HepG2 (cell line): ENCODE results near the gene ATXN2. TPM values are rescaled to one million over a fixed set of nuclear protein-coding genes. Genes with fewer than 3 reads are reported as not detected.

Experiments used
- AKAP8 ChIP-seq: sonication (generic); formaldehyde crosslinking; IDR thresholded peaks from 2 replicates; pipeline ENCODE4 v1.5.1; 2020; ENCODE audit warnings: mild to moderate bottlenecking, missing genetic modification reagents
- CBX1 ChIP-seq: IDR thresholded peaks from one replicate; pipeline ENCODE4 v1.6.1; 2016; ENCODE audit warnings: antibody characterized with exemption, low read depth
- ELF3 ChIP-seq: IDR thresholded peaks from 2 replicates; pipeline ENCODE4 v1.6.1; 2016; ENCODE audit warnings: missing genetic modification reagents, missing compliant biosample characterization
- GTF2F1 ChIP-seq: fragments of 150-350 bp; IDR thresholded peaks from 2 replicates; pipeline ENCODE4 v1.6.1; 2014; ENCODE audit warnings: low read length
- HCFC1 ChIP-seq: fragments of 150-350 bp; IDR thresholded peaks from 2 replicates; pipeline ENCODE4 v1.6.1; 2014; ENCODE audit warnings: low read depth, low read length
- JARID2 ChIP-seq: sonication (generic); formaldehyde crosslinking; IDR thresholded peaks from 2 replicates; pipeline ENCODE4 v1.8.1; 2023; ENCODE audit warnings: missing genetic modification reagents, inconsistent platforms; ENCODE audit not compliant: insufficient replicate concordance
- KDM2A ChIP-seq: sonication (generic); formaldehyde crosslinking; IDR thresholded peaks from 2 replicates; pipeline ENCODE4 v1.4.0; 2020; ENCODE audit warnings: low read depth, missing genetic modification reagents, borderline replicate concordance
- MAFF ChIP-seq: IDR thresholded peaks from 2 replicates; pipeline ENCODE4 v1.6.1; 2011; ENCODE audit warnings: low read depth, low read length, improper control_type of control experiment
- NR2F6 ChIP-seq, 2 experiments: IDR thresholded peaks; 2 replicates each; pipeline ENCODE4 v1.6.1; 2016; ENCODE audit warnings: antibody characterized with exemption in 1 of 2, mild to moderate bottlenecking in 1 of 2
- REXO4 ChIP-seq: sonication (generic); formaldehyde crosslinking; IDR thresholded peaks from 2 replicates; pipeline ENCODE4 v1.8.0; 2022; ENCODE audit warnings: missing genetic modification reagents, mild to moderate bottlenecking, borderline replicate concordance
- ZFP36L1 ChIP-seq: sonication (generic); formaldehyde crosslinking; IDR thresholded peaks from 2 replicates; pipeline ENCODE4 v1.8.0; 2022; ENCODE audit warnings: mild to moderate bottlenecking, missing genetic modification reagents, moderate library complexity
- ZKSCAN1 ChIP-seq: fragments of 150-350 bp; IDR thresholded peaks from 2 replicates; pipeline ENCODE4 v1.6.1; 2014; ENCODE audit warnings: low read length
- ZMYM3 ChIP-seq: sonication (generic); formaldehyde crosslinking; IDR thresholded peaks from 2 replicates; pipeline ENCODE4 v1.5.1; 2020; ENCODE audit warnings: mild to moderate bottlenecking, missing genetic modification reagents
- ZNF296 ChIP-seq: sonication (generic); formaldehyde crosslinking; conservative IDR thresholded peaks from 2 replicates; pipeline ENCODE4 v1.5.0; 2020; ENCODE audit warnings: mild to moderate bottlenecking, missing genetic modification reagents
- polyA plus RNA-seq, 8 experiments: library from polyadenylated mRNA; depleted of rRNA in 3 of 8; stranded (reverse) in 7 of 8; unstranded in 1 of 8; fragments of >200 nt; fragmentation: Illumina TruSeq in 4 of 8; extraction: Trizol in 4 of 8; gene quantifications; 2 replicates each; pipeline versions ENCODE4 v1.2.1 to v1.2.3, GENCODE V29; 2011 to 2016; ENCODE audit warnings: low read depth in 4 of 8, missing spikeins in 1 of 8, mixed read lengths in 1 of 8; ENCODE audit not compliant: insufficient read depth in 1 of 8
- total RNA-seq, 5 experiments: library from RNA; depleted of rRNA; stranded (reverse); fragments of >200 nt; fragmentation: Illumina TruSeq; extraction: Trizol; gene quantifications; 2 replicates each; pipeline ENCODE4 v1.2.3, GENCODE V29; 2016; ENCODE audit warnings: low read depth in 1 of 5
- TF ChIP-seq, protein P1 (sequence below): sonication (generic); formaldehyde crosslinking; conservative IDR thresholded peaks from 2 replicates; pipeline ENCODE4 v1.8.0; 2022; ENCODE audit warnings: mild to moderate bottlenecking, moderate library complexity, missing genetic modification reagents
- TF ChIP-seq, protein P2 (sequence below): sonication (generic); formaldehyde crosslinking; IDR thresholded peaks from 2 replicates; pipeline ENCODE4 v1.4.0; 2020; ENCODE audit warnings: mild to moderate bottlenecking, missing genetic modification reagents, borderline replicate concordance
- TF ChIP-seq, protein P3 (sequence below): sonication (generic); formaldehyde crosslinking; IDR thresholded peaks from 2 replicates; pipeline ENCODE4 v1.5.1; 2020; ENCODE audit warnings: missing genetic modification reagents, mild to moderate bottlenecking, borderline replicate concordance
- TF ChIP-seq, protein P4 (sequence below): sonication (generic); formaldehyde crosslinking; IDR thresholded peaks from 2 replicates; pipeline ENCODE4 v1.4.0; 2020; ENCODE audit warnings: mild to moderate bottlenecking, missing genetic modification reagents
- TF ChIP-seq, protein P5 (sequence below): sonication (generic); formaldehyde crosslinking; IDR thresholded peaks from 2 replicates; pipeline ENCODE4 v1.4.0; 2020; ENCODE audit warnings: missing genetic modification reagents

The ATXN2 gene
- total and polyA plus RNA-seq, 2 of the 13 experiments (the other 11 are each of a cell fraction or from before 2014, with no cell fraction given): 18.1 to 27.1 TPM

- no peak for TF ChIP-seq JARID2 (CRISPR knock-in tag)
- no peak for TF ChIP-seq HCFC1
- TF ChIP-seq AKAP8 (CRISPR knock-in tag): no peak
- TF ChIP-seq REXO4 (CRISPR knock-in tag): no peak
- TF ChIP-seq, protein P1, sequence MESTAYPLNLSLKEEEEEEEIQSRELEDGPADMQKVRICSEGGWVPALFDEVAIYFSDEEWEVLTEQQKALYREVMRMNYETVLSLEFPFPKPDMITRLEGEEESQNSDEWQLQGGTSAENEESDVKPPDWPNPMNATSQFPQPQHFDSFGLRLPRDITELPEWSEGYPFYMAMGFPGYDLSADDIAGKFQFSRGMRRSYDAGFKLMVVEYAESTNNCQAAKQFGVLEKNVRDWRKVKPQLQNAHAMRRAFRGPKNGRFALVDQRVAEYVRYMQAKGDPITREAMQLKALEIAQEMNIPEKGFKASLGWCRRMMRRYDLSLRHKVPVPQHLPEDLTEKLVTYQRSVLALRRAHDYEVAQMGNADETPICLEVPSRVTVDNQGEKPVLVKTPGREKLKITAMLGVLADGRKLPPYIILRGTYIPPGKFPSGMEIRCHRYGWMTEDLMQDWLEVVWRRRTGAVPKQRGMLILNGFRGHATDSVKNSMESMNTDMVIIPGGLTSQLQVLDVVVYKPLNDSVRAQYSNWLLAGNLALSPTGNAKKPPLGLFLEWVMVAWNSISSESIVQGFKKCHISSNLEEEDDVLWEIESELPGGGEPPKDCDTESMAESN (CRISPR knock-in tag): peak; percentile 36; the same call in 1 of the 2 replicates
- TF ChIP-seq ELF3 (CRISPR knock-in tag): no peak
- TF ChIP-seq MAFF: no peak
- TF ChIP-seq, protein P2, sequence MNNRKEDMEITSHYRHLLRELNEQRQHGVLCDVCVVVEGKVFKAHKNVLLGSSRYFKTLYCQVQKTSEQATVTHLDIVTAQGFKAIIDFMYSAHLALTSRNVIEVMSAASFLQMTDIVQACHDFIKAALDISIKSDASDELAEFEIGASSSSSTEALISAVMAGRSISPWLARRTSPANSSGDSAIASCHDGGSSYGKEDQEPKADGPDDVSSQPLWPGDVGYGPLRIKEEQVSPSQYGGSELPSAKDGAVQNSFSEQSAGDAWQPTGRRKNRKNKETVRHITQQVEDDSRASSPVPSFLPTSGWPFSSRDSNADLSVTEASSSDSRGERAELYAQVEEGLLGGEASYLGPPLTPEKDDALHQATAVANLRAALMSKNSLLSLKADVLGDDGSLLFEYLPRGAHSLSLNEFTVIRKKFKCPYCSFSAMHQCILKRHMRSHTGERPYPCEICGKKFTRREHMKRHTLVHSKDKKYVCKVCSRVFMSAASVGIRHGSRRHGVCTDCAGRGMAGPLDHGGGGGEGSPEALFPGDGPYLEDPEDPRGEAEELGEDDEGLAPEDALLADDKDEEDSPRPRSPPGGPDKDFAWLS (CRISPR knock-in tag): no peak
- no peak; the same call in 1 of the 2 replicates for TF ChIP-seq ZMYM3 (CRISPR knock-in tag)
- no peak for TF ChIP-seq ZNF296
- TF ChIP-seq ZKSCAN1: no peak
- TF ChIP-seq, protein P3, sequence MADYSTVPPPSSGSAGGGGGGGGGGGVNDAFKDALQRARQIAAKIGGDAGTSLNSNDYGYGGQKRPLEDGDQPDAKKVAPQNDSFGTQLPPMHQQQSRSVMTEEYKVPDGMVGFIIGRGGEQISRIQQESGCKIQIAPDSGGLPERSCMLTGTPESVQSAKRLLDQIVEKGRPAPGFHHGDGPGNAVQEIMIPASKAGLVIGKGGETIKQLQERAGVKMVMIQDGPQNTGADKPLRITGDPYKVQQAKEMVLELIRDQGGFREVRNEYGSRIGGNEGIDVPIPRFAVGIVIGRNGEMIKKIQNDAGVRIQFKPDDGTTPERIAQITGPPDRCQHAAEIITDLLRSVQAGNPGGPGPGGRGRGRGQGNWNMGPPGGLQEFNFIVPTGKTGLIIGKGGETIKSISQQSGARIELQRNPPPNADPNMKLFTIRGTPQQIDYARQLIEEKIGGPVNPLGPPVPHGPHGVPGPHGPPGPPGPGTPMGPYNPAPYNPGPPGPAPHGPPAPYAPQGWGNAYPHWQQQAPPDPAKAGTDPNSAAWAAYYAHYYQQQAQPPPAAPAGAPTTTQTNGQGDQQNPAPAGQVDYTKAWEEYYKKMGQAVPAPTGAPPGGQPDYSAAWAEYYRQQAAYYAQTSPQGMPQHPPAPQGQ (CRISPR knock-in tag): no peak
- no peak for TF ChIP-seq CBX1
- TF ChIP-seq ZFP36L1 (CRISPR knock-in tag): no peak
- TF ChIP-seq GTF2F1: no peak
- TF ChIP-seq NR2F6 (IDR thresholded peaks at IDR 0.05): no peak
- no peak for TF ChIP-seq NR2F6 (CRISPR knock-in tag; IDR thresholded peaks at IDR 0.05)
- peak; percentile 56; the same call in 1 of the 2 replicates for TF ChIP-seq KDM2A (CRISPR knock-in tag)
- TF ChIP-seq, protein P4, sequence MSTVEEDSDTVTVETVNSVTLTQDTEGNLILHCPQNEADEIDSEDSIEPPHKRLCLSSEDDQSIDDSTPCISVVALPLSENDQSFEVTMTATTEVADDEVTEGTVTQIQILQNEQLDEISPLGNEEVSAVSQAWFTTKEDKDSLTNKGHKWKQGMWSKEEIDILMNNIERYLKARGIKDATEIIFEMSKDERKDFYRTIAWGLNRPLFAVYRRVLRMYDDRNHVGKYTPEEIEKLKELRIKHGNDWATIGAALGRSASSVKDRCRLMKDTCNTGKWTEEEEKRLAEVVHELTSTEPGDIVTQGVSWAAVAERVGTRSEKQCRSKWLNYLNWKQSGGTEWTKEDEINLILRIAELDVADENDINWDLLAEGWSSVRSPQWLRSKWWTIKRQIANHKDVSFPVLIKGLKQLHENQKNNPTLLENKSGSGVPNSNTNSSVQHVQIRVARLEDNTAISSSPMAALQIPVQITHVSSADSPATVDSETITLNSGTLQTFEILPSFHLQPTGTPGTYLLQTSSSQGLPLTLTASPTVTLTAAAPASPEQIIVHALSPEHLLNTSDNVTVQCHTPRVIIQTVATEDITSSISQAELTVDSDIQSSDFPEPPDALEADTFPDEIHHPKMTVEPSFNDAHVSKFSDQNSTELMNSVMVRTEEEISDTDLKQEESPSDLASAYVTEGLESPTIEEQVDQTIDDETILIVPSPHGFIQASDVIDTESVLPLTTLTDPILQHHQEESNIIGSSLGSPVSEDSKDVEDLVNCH: no peak
- TF ChIP-seq, protein P5, sequence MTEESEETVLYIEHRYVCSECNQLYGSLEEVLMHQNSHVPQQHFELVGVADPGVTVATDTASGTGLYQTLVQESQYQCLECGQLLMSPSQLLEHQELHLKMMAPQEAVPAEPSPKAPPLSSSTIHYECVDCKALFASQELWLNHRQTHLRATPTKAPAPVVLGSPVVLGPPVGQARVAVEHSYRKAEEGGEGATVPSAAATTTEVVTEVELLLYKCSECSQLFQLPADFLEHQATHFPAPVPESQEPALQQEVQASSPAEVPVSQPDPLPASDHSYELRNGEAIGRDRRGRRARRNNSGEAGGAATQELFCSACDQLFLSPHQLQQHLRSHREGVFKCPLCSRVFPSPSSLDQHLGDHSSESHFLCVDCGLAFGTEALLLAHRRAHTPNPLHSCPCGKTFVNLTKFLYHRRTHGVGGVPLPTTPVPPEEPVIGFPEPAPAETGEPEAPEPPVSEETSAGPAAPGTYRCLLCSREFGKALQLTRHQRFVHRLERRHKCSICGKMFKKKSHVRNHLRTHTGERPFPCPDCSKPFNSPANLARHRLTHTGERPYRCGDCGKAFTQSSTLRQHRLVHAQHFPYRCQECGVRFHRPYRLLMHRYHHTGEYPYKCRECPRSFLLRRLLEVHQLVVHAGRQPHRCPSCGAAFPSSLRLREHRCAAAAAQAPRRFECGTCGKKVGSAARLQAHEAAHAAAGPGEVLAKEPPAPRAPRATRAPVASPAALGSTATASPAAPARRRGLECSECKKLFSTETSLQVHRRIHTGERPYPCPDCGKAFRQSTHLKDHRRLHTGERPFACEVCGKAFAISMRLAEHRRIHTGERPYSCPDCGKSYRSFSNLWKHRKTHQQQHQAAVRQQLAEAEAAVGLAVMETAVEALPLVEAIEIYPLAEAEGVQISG (CRISPR knock-in tag): no peak; the same call in 1 of the 2 replicates
Measured at GRCh38 chr12:111597831-111598636, 1.1 kb downstream of the ATXN2 start (continued).
